Astrocyte (in vitro differentiated cells and primary cell): ENCODE results near the gene ZNF326. TPM values are rescaled to one million over a fixed set of nuclear protein-coding genes. Genes with fewer than 3 reads are reported as not detected.

ENCODE experiments used
- DNase-seq: peaks from one replicate; pipeline ENCODE4 v3.0.0-alpha.2; 2010; ENCODE audit warnings: low read depth
- FAIRE-seq: peaks from 2 replicates; lab custom pipeline; 2011; peaks lifted over from hg19 to GRCh38; lab: Jason Lieb, UNC
- H2AFZ ChIP-seq: 2 replicates; pipeline ENCODE4 v1.6.0; 2012; ENCODE audit warnings: low read depth, low read length, inconsistent platforms
- H3K27ac ChIP-seq: 2 replicates; pipeline ENCODE4 v1.5.1; 2011; ENCODE audit warnings: low read depth, low read length, inconsistent platforms
- H3K27me3 ChIP-seq: 2 replicates; pipeline ENCODE4 v1.6.0; 2011; ENCODE audit warnings: low read length, inconsistent platforms; ENCODE audit not compliant: insufficient read depth
- H3K36me3 ChIP-seq: 2 replicates; pipeline ENCODE4 v1.5.1; 2011; ENCODE audit warnings: low read length, inconsistent platforms; ENCODE audit not compliant: insufficient read depth
- H3K4me1 ChIP-seq: 2 replicates; pipeline ENCODE4 v1.5.1; 2011; ENCODE audit warnings: low read length, inconsistent platforms; ENCODE audit not compliant: insufficient read depth
- H3K4me2 ChIP-seq: 2 replicates; pipeline ENCODE4 v1.6.0; 2012; ENCODE audit warnings: low read length, inconsistent platforms
- H3K4me3 ChIP-seq: 2 replicates; pipeline ENCODE4 v1.5.1; 2011; ENCODE audit warnings: low read depth, mild to moderate bottlenecking, low read length, inconsistent platforms; ENCODE audit not compliant: insufficient read depth
- H3K79me2 ChIP-seq: 2 replicates; pipeline ENCODE4 v1.6.0; 2012; ENCODE audit warnings: mild to moderate bottlenecking, low read length, inconsistent platforms; ENCODE audit not compliant: insufficient read depth
- H3K9ac ChIP-seq: 2 replicates; pipeline ENCODE4 v1.6.0; 2012; ENCODE audit warnings: mild to moderate bottlenecking, low read length, inconsistent platforms
- H3K9me3 ChIP-seq: 2 replicates; pipeline ENCODE4 v1.5.1; 2012; ENCODE audit warnings: low read depth, mild to moderate bottlenecking, low read length, inconsistent platforms; ENCODE audit not compliant: insufficient read depth
- H4K20me1 ChIP-seq: 2 replicates; pipeline ENCODE4 v1.6.0; 2012; ENCODE audit warnings: low read length, inconsistent platforms; ENCODE audit not compliant: insufficient read depth
- H3K27ac Mint-ChIP-seq: one replicate; pipeline ENCODE4 v1.8.0; 2021; ENCODE audit warnings: mild to moderate bottlenecking, mixed read lengths; ENCODE audit not compliant: unreplicated experiment
- H3K27me3 Mint-ChIP-seq: one replicate; pipeline ENCODE4 v1.8.0; 2021; ENCODE audit warnings: low read depth, mixed read lengths; ENCODE audit not compliant: unreplicated experiment
- H3K36me3 Mint-ChIP-seq: one replicate; pipeline ENCODE4 v1.8.0; 2021; ENCODE audit warnings: low read depth, mixed read lengths; ENCODE audit not compliant: unreplicated experiment
- H3K4me1 Mint-ChIP-seq: one replicate; pipeline ENCODE4 v1.8.0; 2021; ENCODE audit warnings: low read depth, mixed read lengths; ENCODE audit not compliant: unreplicated experiment
- H3K4me3 Mint-ChIP-seq: one replicate; pipeline ENCODE4 v1.8.0; 2021; ENCODE audit warnings: mild to moderate bottlenecking, moderate library complexity, mixed read lengths; ENCODE audit not compliant: unreplicated experiment
- H3K9me3 Mint-ChIP-seq: one replicate; pipeline ENCODE4 v1.8.0; 2021; ENCODE audit warnings: mild to moderate bottlenecking, mixed read lengths; ENCODE audit not compliant: unreplicated experiment
- CTCF ChIP-seq: IDR thresholded peaks from 2 replicates; pipeline ENCODE4 v1.5.1; 2011; ENCODE audit warnings: low read depth, mild to moderate bottlenecking, inconsistent platforms, low read length, moderate library complexity; ENCODE audit not compliant: insufficient read depth
- EZH2 ChIP-seq: IDR thresholded peaks from 2 replicates; pipeline ENCODE4 v1.6.1; 2012; ENCODE audit warnings: mild to moderate bottlenecking, low read length, inconsistent platforms; ENCODE audit not compliant: insufficient read depth
- total RNA-seq: library from RNA; stranded (reverse); gene quantifications from 2 replicates; pipeline ENCODE4 v1.2.1, GENCODE V29; 2021

Gene ZNF326
- total RNA-seq, 1 donor from 2014 or later: 27.7 TPM

DNA sequence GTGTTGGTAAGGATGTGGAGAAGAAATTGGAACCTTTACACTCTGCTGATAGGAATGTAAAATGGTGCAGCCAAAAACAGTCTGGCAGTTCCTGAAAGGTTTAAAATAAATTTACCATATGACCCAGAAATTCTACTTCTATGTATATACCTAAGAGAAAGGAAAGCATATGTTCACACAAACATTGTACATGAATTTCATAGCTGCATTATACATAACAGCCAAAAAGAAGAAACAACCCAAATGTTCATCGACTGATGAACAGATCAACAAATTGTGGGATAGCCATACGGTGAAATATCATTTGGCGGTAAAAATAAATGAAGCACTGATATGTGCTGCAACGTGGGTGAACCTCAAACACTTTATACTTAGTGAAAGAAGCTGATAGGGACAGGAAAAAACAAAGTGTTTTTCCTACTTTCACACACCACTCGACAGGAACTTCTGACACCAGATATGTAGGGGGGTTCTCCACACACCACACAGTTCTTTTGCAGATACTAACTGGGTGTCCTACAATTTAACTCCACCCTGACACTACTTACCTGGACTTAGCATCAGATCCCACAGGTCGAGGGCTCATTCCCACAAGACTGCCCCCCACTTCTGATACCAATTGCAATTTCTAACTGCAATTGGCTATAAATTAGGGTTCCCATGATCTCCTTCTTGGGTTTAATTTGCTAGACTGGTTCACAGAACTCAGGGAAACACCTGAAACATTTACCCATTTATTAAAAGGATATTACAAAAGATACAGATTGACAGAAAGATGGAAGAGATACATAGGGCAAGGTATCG, 35.9 kb upstream of the ZNF326 start:
- no peaks in the 10 kb centered on the region for H3K27me3 ChIP-seq
- peaks cover 6% of the 10 kb centered on the region for H3K4me1 ChIP-seq
- no peak overlapping the region for H3K27ac ChIP-seq
- H3K4me2 ChIP-seq: no peak overlapping the region
- H3K36me3 ChIP-seq: no peaks in the 10 kb centered on the region
- H3K36me3 Mint-ChIP-seq: no peaks in the 10 kb centered on the region
- no peak for FAIRE-seq
- no peaks in the 10 kb centered on the region for H3K79me2 ChIP-seq
- H3K9me3 ChIP-seq: no peaks in the 10 kb centered on the region
- H3K4me3 ChIP-seq: no peak overlapping the region
- no peak overlapping the region for H3K27ac Mint-ChIP-seq
- H3K4me1 Mint-ChIP-seq: peaks cover 23% of the 10 kb centered on the region
- TF ChIP-seq EZH2 (no peak), CTCF (no peak)
- H2AFZ ChIP-seq: no peak overlapping the region
- H3K4me3 Mint-ChIP-seq: no peak overlapping the region
- no peak overlapping the region for H3K9ac ChIP-seq
- no peaks in the 10 kb centered on the region for H3K27me3 Mint-ChIP-seq
- peaks cover 3% of the 10 kb centered on the region for H3K9me3 Mint-ChIP-seq
- H4K20me1 ChIP-seq: no peaks in the 10 kb centered on the region
- no peak for DNase-seq

DNA sequence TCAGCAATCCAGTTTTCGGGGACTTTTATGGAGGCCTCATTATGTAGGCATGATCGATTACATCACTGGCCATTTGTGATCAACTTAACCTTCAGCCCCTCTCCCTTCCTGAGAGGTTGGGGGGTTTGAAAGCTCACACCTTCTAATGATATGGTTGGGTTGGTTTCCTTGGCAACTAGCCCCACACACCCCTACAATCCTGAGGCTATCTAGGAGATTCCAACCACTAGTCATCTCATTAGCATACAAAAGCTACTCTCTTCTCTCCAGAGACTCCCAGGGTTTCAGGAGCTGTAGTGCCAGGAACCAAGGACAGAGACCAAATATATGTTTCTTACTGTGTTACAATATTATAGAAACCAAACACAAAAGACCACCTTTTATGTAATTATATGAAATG, 35.2 kb upstream of the ZNF326 start:
- DNase-seq (no peak), FAIRE-seq (no peak)
- H3K27me3 Mint-ChIP-seq: no peaks in the 10 kb centered on the region
- no peak overlapping the region for H3K27ac Mint-ChIP-seq
- TF ChIP-seq CTCF (no peak), EZH2 (no peak)
- Histone ChIP-seq H2AFZ (no peak overlapping the region), H3K36me3 (no peaks in the 10 kb centered on the region), H3K9me3 (no peaks in the 10 kb centered on the region), H4K20me1 (no peaks in the 10 kb centered on the region), H3K4me2 (no peak overlapping the region), H3K4me3 (no peak overlapping the region), H3K27ac (no peak overlapping the region), H3K79me2 (no peaks in the 10 kb centered on the region), H3K27me3 (no peaks in the 10 kb centered on the region), H3K9ac (no peak overlapping the region), H3K4me1 (peaks cover 6% of the 10 kb centered on the region)
- peaks cover 18% of the 10 kb centered on the region for H3K4me1 Mint-ChIP-seq
- H3K9me3 Mint-ChIP-seq: peaks cover 3% of the 10 kb centered on the region
- no peak overlapping the region for H3K4me3 Mint-ChIP-seq
- no peaks in the 10 kb centered on the region for H3K36me3 Mint-ChIP-seq

GRCh38 chr1:89962024-89962741, 32.7 kb upstream of the ZNF326 start:
- H3K36me3 ChIP-seq: no peaks in the 10 kb centered on the region
- H3K27ac ChIP-seq: no peak overlapping the region
- H3K4me1 ChIP-seq: peaks cover 6% of the 10 kb centered on the region
- no peak overlapping the region for H3K4me3 Mint-ChIP-seq
- FAIRE-seq (no peak), DNase-seq (peak; percentile 74)
- no peak overlapping the region for H2AFZ ChIP-seq
- no peaks in the 10 kb centered on the region for H3K9me3 ChIP-seq
- H3K4me2 ChIP-seq: peak overlapping the region; percentile 47
- no peak overlapping the region for H3K9ac ChIP-seq
- peaks cover 15% of the 10 kb centered on the region for H3K4me1 Mint-ChIP-seq
- no peak overlapping the region for H3K4me3 ChIP-seq
- no peaks in the 10 kb centered on the region for H3K36me3 Mint-ChIP-seq
- H3K79me2 ChIP-seq: no peaks in the 10 kb centered on the region
- no peaks in the 10 kb centered on the region for H3K27me3 Mint-ChIP-seq
- peak overlapping the region; percentile 63 for H3K27ac Mint-ChIP-seq
- peaks cover 3% of the 10 kb centered on the region for H3K9me3 Mint-ChIP-seq
- H4K20me1 ChIP-seq: no peaks in the 10 kb centered on the region
- TF ChIP-seq EZH2 (no peak), CTCF (no peak)
- H3K27me3 ChIP-seq: no peaks in the 10 kb centered on the region
